SK-N-SH (cell line): ENCODE measurements around the gene NTSR1. TPM values are rescaled to one million over a fixed set of nuclear protein-coding genes. Genes with fewer than 3 reads are reported as not detected.

Source experiments
- CTCF ChIA-PET: fragments of 300-600, 350-600 bp; formaldehyde crosslinking; extraction: SDS; loops from one replicate; lab custom pipeline; 2021; lab: Yijun Ruan, JAX
- POLR2A ChIA-PET: fragments of 350-600 bp; sonication (Branson Sonifier 250); formaldehyde crosslinking; extraction: SDS; loops from one replicate; lab custom pipeline; 2020; ENCODE audit warnings: antibody characterized with exemption, inconsistent platforms; lab: Yijun Ruan, JAX
- DNase-seq: peaks from one replicate; pipeline ENCODE4 v3.0.0; 2012
- H2AFZ ChIP-seq: fragments of 200-600 bp; sonication (generic); 2 replicates; pipeline ENCODE4 v1.8.1; 2016; ENCODE audit warnings: antibody characterized with exemption, mild to moderate bottlenecking, low read depth
- H3F3A ChIP-seq: fragments of 200-600 bp; sonication (generic); replicated peaks from 2 replicates; pipeline ENCODE3; 2016; ENCODE audit warnings: antibody characterized with exemption, mild to moderate bottlenecking; ENCODE audit not compliant: insufficient read depth
- H3K27ac ChIP-seq, 2 experiments: fragments of 200-500 bp in 1 of 2; fragments of 200-600 bp in 1 of 2; sonication (Bioruptor generic) in 1 of 2; sonication (generic), shearing (Covaris generic) in 1 of 2; 2 replicates each; pipeline versions ENCODE4 v1.5.1 to v1.6.1; 2014 to 2016; ENCODE audit warnings: low read depth in 2 of 2, inconsistent platforms in 1 of 2, low read length in 1 of 2, mild to moderate bottlenecking in 1 of 2, mixed read lengths in 1 of 2
- H3K27me3 ChIP-seq: fragments of 200-600 bp; sonication (generic), shearing (Covaris generic); 2 replicates; pipeline ENCODE4 v1.6.1; 2016; ENCODE audit warnings: mixed run types; ENCODE audit not compliant: insufficient read depth
- H3K36me3 ChIP-seq, 2 experiments: fragments of 200-500 bp in 1 of 2; fragments of 200-600 bp in 1 of 2; sonication (Bioruptor generic) in 1 of 2; sonication (generic) in 1 of 2; replicated peaks in 1 of 2; 2 replicates each; pipeline versions ENCODE3 to v1.5.1; 2014 to 2016; ENCODE audit warnings: low read length in 1 of 2, mild to moderate bottlenecking in 1 of 2; ENCODE audit not compliant: insufficient read depth in 2 of 2, control insufficient read depth in 1 of 2
- H3K4me1 ChIP-seq, 2 experiments: fragments of 200-500 bp in 1 of 2; fragments of 200-600 bp in 1 of 2; sonication (Bioruptor generic) in 1 of 2; sonication (generic), shearing (Covaris generic) in 1 of 2; 2 replicates each; pipeline versions ENCODE4 v1.5.1 to v1.6.1; 2014 to 2016; ENCODE audit warnings: low read depth in 1 of 2, low read length in 1 of 2, mixed run types in 1 of 2; ENCODE audit not compliant: insufficient read depth in 2 of 2, control insufficient read depth in 1 of 2
- H3K4me2 ChIP-seq: fragments of 200-600 bp; sonication (generic), shearing (Covaris generic); 2 replicates; pipeline ENCODE4 v1.6.1; 2017; ENCODE audit warnings: mixed run types
- H3K4me3 ChIP-seq, 2 experiments: fragments of 200-500 bp in 1 of 2; fragments of 200-600 bp in 1 of 2; sonication (Bioruptor generic) in 1 of 2; sonication (generic), shearing (Covaris generic) in 1 of 2; 2 replicates each; pipeline versions ENCODE4 v1.5.1 to v1.8.1; 2014 to 2016; ENCODE audit warnings: low read depth in 2 of 2, inconsistent platforms in 1 of 2, low read length in 1 of 2, mild to moderate bottlenecking in 1 of 2, mixed read lengths in 1 of 2, moderate library complexity in 1 of 2
- H3K79me2 ChIP-seq: fragments of 200-600 bp; sonication (generic); 2 replicates; pipeline ENCODE4 v1.8.1; 2017; ENCODE audit warnings: mild to moderate bottlenecking; ENCODE audit not compliant: insufficient read depth
- H3K9ac ChIP-seq: fragments of 200-600 bp; sonication (generic); 2 replicates; pipeline ENCODE4 v1.6.1; 2017; ENCODE audit warnings: mixed run types
- H3K9me2 ChIP-seq: fragments of 200-600 bp; sonication (generic); 2 replicates; pipeline ENCODE4 v1.6.1; 2017; ENCODE audit warnings: mixed run types
- H3K9me3 ChIP-seq: fragments of 200-600 bp; sonication (generic); 2 replicates; pipeline ENCODE4 v1.6.1; 2017; ENCODE audit warnings: mixed run types, mild to moderate bottlenecking, moderate library complexity
- H4K20me1 ChIP-seq: fragments of 200-600 bp; sonication (generic); 2 replicates; pipeline ENCODE4 v1.6.1; 2017; ENCODE audit warnings: mild to moderate bottlenecking, mixed run types; ENCODE audit not compliant: insufficient read depth
- CHD2 ChIP-seq: fragments of 150-350 bp; IDR thresholded peaks from 2 replicates; pipeline ENCODE4 v1.6.1; 2018; ENCODE audit warnings: low read length; ENCODE audit not compliant: partially characterized antibody
- EP300 ChIP-seq, 2 experiments: IDR thresholded peaks; 2 replicates each; pipeline versions ENCODE4 v1.4.0 to v1.6.1; 2012; ENCODE audit warnings: borderline replicate concordance in 1 of 2, low read depth in 1 of 2, low read length in 1 of 2
- JUND ChIP-seq: IDR thresholded peaks from 2 replicates; pipeline ENCODE4 v1.4.0; 2012
- MXI1 ChIP-seq: IDR thresholded peaks from 2 replicates; pipeline ENCODE4 v1.6.1; 2012; ENCODE audit warnings: mild to moderate bottlenecking, low read depth, low read length, improper control_type of control experiment
- NFIC ChIP-seq: IDR thresholded peaks from 2 replicates; pipeline ENCODE4 v1.4.0; 2012; ENCODE audit warnings: borderline replicate concordance
- NRF1 ChIP-seq: IDR thresholded peaks from 2 replicates; pipeline ENCODE4 v1.6.1; 2012; ENCODE audit warnings: low read depth, mild to moderate bottlenecking, low read length
- POLR2AphosphoS5 ChIP-seq: IDR thresholded peaks from 2 replicates; pipeline ENCODE4 v1.6.1; 2012; ENCODE audit warnings: low read depth, low read length
- RAD21 ChIP-seq: IDR thresholded peaks from 2 replicates; pipeline ENCODE4 v1.6.1; 2012; ENCODE audit warnings: mild to moderate bottlenecking, low read length
- SIN3A ChIP-seq: IDR thresholded peaks from 2 replicates; pipeline ENCODE4 v1.6.1; 2012; ENCODE audit warnings: low read depth, mild to moderate bottlenecking, low read length, moderate library complexity, borderline replicate concordance
- SMC3 ChIP-seq: IDR thresholded peaks from 2 replicates; pipeline ENCODE4 v1.6.1; 2012; ENCODE audit warnings: low read depth, low read length, improper control_type of control experiment
- TCF12 ChIP-seq: IDR thresholded peaks from 2 replicates; pipeline ENCODE4 v1.4.0; 2012
- WGBS: methylation state at CpG from one replicate; pipeline ENCODE4 v1.1.6; 2017; ENCODE audit warnings: low lambda C conversion rate; 5-methylcytosine and 5-hydroxymethylcytosine counted together
- polyA plus RNA-seq, 3 experiments: library from polyadenylated mRNA; depleted of rRNA; stranded (reverse); fragments of >200 nt; gene quantifications; 2 replicates each; pipeline ENCODE4 v1.2.3, GENCODE V29; 2012
- TF ChIP-seq, protein P1 (sequence below): fragments of 150-350 bp; IDR thresholded peaks from 2 replicates; pipeline ENCODE4 v1.6.1; 2017; ENCODE audit warnings: antibody characterized with exemption, low read length, low read depth, borderline replicate concordance
- TF ChIP-seq, protein P2 (sequence below): fragments of 200-600 bp; sonication (generic); IDR thresholded peaks from 2 replicates; pipeline ENCODE4 v1.6.1; 2017; ENCODE audit warnings: antibody characterized with exemption, mild to moderate bottlenecking, moderate library complexity
- TF ChIP-seq, protein P3 (sequence below): IDR thresholded peaks from 2 replicates; pipeline ENCODE4 v1.6.1; 2012; ENCODE audit warnings: mild to moderate bottlenecking, low read depth, low read length, moderate library complexity
- TF ChIP-seq, protein P4 (sequence below): IDR thresholded peaks from 2 replicates; pipeline ENCODE4 v1.4.0; 2012; ENCODE audit warnings: low read depth, borderline replicate concordance
- TF ChIP-seq, protein P5 (sequence below): IDR thresholded peaks from 2 replicates; pipeline ENCODE4 v1.4.0; 2012; ENCODE audit warnings: low read depth, borderline replicate concordance

Gene NTSR1
- polyA plus RNA-seq, 1 of the 3 experiments (the other 2 are of a cell fraction): 8.2 TPM

DNA sequence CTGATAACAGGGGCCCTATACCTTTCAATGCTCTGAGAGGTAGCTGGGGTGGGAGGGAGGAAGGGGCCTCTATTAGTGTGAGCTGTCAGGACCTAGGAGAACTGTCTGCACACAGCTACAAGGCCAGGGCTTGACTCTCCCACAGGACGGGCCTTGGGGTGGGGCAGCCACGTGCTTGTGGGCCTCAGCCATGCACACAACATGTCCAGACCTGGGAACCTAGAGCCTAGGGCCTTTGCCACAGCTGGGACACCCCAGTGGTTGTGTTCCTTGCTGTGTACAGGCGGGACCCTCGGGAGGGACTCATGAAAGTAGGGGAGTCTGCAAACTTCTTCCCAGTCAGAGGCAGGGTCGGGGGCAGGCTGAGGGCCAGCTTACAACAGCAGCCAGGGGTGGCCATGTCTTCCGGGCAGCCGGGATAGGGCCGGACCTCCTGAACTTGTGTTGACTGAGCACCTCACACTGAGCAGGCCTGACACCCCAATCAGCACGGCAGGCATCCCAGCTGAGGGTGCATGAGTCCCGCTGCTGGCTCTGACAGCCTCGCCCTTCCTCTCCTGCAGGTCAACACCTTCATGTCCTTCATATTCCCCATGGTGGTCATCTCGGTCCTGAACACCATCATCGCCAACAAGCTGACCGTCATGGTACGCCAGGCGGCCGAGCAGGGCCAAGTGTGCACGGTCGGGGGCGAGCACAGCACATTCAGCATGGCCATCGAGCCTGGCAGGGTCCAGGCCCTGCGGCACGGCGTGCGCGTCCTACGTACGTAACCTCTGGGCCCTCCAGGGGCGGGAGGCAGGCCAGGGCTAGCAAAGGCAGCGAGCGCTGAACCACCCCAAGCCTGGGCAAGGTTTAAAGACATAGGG is 45.7 kb downstream of the NTSR1 start:
- Histone ChIP-seq H3K4me2 (no peak overlapping the region), H3K4me1 (no peaks in the 10 kb centered on the region; a peak in 1 of 4 replicates), H3K27ac (no peak overlapping the region), H4K20me1 (no peaks in the 10 kb centered on the region), H3K4me3 (no peak overlapping the region), H3F3A (no peaks in the 10 kb centered on the region), H3K9me2 (no peaks in the 10 kb centered on the region), H3K79me2 (no peaks in the 10 kb centered on the region), H3K36me3 (no peaks in the 10 kb centered on the region), H3K9ac (no peak overlapping the region), H3K9me3 (no peaks in the 10 kb centered on the region), H3K27me3 (no peaks in the 10 kb centered on the region), H2AFZ (no peak overlapping the region)
- CTCF ChIA-PET: interaction anchor here (1.2 to 1.6 kb wide), 2 partner anchors 38 to 138 kb away, joined by 3 to 4 read pairs; no protein-coding TSS in a partner anchor
- TF ChIP-seq NFIC (no peak), JUND (no peak), MXI1 (no peak), POLR2AphosphoS5 (no peak), CHD2 (no peak), EP300 (IDR thresholded peaks at IDR 0.05; ENCODE audit: borderline replicate concordance in 1 of 2, low read depth in 1 of 2, low read length in 1 of 2) (no peak), SIN3A (no peak), SMC3 (no peak), TCF12 (no peak), RAD21 (no peak), NRF1 (no peak)
- TF ChIP-seq, protein P1, sequence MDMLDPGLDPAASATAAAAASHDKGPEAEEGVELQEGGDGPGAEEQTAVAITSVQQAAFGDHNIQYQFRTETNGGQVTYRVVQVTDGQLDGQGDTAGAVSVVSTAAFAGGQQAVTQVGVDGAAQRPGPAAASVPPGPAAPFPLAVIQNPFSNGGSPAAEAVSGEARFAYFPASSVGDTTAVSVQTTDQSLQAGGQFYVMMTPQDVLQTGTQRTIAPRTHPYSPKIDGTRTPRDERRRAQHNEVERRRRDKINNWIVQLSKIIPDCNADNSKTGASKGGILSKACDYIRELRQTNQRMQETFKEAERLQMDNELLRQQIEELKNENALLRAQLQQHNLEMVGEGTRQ: no peak
- TF ChIP-seq, protein P2, sequence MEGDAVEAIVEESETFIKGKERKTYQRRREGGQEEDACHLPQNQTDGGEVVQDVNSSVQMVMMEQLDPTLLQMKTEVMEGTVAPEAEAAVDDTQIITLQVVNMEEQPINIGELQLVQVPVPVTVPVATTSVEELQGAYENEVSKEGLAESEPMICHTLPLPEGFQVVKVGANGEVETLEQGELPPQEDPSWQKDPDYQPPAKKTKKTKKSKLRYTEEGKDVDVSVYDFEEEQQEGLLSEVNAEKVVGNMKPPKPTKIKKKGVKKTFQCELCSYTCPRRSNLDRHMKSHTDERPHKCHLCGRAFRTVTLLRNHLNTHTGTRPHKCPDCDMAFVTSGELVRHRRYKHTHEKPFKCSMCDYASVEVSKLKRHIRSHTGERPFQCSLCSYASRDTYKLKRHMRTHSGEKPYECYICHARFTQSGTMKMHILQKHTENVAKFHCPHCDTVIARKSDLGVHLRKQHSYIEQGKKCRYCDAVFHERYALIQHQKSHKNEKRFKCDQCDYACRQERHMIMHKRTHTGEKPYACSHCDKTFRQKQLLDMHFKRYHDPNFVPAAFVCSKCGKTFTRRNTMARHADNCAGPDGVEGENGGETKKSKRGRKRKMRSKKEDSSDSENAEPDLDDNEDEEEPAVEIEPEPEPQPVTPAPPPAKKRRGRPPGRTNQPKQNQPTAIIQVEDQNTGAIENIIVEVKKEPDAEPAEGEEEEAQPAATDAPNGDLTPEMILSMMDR: no peak
- TF ChIP-seq, protein P3, sequence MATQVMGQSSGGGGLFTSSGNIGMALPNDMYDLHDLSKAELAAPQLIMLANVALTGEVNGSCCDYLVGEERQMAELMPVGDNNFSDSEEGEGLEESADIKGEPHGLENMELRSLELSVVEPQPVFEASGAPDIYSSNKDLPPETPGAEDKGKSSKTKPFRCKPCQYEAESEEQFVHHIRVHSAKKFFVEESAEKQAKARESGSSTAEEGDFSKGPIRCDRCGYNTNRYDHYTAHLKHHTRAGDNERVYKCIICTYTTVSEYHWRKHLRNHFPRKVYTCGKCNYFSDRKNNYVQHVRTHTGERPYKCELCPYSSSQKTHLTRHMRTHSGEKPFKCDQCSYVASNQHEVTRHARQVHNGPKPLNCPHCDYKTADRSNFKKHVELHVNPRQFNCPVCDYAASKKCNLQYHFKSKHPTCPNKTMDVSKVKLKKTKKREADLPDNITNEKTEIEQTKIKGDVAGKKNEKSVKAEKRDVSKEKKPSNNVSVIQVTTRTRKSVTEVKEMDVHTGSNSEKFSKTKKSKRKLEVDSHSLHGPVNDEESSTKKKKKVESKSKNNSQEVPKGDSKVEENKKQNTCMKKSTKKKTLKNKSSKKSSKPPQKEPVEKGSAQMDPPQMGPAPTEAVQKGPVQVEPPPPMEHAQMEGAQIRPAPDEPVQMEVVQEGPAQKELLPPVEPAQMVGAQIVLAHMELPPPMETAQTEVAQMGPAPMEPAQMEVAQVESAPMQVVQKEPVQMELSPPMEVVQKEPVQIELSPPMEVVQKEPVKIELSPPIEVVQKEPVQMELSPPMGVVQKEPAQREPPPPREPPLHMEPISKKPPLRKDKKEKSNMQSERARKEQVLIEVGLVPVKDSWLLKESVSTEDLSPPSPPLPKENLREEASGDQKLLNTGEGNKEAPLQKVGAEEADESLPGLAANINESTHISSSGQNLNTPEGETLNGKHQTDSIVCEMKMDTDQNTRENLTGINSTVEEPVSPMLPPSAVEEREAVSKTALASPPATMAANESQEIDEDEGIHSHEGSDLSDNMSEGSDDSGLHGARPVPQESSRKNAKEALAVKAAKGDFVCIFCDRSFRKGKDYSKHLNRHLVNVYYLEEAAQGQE: no peak
- TF ChIP-seq, protein P4, sequence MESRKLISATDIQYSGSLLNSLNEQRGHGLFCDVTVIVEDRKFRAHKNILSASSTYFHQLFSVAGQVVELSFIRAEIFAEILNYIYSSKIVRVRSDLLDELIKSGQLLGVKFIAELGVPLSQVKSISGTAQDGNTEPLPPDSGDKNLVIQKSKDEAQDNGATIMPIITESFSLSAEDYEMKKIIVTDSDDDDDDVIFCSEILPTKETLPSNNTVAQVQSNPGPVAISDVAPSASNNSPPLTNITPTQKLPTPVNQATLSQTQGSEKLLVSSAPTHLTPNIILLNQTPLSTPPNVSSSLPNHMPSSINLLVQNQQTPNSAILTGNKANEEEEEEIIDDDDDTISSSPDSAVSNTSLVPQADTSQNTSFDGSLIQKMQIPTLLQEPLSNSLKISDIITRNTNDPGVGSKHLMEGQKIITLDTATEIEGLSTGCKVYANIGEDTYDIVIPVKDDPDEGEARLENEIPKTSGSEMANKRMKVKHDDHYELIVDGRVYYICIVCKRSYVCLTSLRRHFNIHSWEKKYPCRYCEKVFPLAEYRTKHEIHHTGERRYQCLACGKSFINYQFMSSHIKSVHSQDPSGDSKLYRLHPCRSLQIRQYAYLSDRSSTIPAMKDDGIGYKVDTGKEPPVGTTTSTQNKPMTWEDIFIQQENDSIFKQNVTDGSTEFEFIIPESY: no peak
- TF ChIP-seq, protein P5, sequence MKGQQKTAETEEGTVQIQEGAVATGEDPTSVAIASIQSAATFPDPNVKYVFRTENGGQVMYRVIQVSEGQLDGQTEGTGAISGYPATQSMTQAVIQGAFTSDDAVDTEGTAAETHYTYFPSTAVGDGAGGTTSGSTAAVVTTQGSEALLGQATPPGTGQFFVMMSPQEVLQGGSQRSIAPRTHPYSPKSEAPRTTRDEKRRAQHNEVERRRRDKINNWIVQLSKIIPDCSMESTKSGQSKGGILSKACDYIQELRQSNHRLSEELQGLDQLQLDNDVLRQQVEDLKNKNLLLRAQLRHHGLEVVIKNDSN: no peak
- 85% methylated on average over 10 of the region's 31 CpGs for WGBS
- no peak for DNase-seq
- POLR2A ChIA-PET: interaction anchor here (0.6 kb wide), 1 partner anchor 46 kb away, joined by 3 read pairs; the partner anchor contains the start of gene NTSR1
